Fibroblast of lung (primary cell): ENCODE measurements around the gene AKR1A1. TPM values are rescaled to one million over a fixed set of nuclear protein-coding genes. Genes with fewer than 3 reads are reported as not detected.
A peak's percentile ranks its signal among the peaks of the same experiment; 100 is the strongest.

Experiments used
- DNase-seq, 2 donors: peaks; one replicate each; pipeline versions ENCODE4 v3.0.0 to v3.0.0-alpha.2; 2010; ENCODE audit warnings: low read depth in 2 of 2
- H2AFZ ChIP-seq: 2 replicates; pipeline ENCODE4 v1.5.1; 2012; ENCODE audit warnings: low read length, control low read depth, inconsistent platforms
- H3K27ac ChIP-seq: 2 replicates; pipeline ENCODE4 v1.5.1; 2011; ENCODE audit warnings: low read length, control low read depth; ENCODE audit not compliant: insufficient read depth
- H3K27me3 ChIP-seq: 2 replicates; pipeline ENCODE4 v1.5.1; 2011; ENCODE audit warnings: mild to moderate bottlenecking, low read length; ENCODE audit not compliant: control insufficient read depth, insufficient read depth
- H3K36me3 ChIP-seq: 2 replicates; pipeline ENCODE4 v1.5.1; 2011; ENCODE audit warnings: low read length; ENCODE audit not compliant: control insufficient read depth, insufficient read depth
- H3K4me1 ChIP-seq: 2 replicates; pipeline ENCODE4 v1.5.1; 2011; ENCODE audit warnings: low read length; ENCODE audit not compliant: control insufficient read depth, insufficient read depth; ENCODE audit errors: extremely low read depth
- H3K4me2 ChIP-seq: 2 replicates; pipeline ENCODE4 v1.5.1; 2011; ENCODE audit warnings: low read length, control low read depth; ENCODE audit not compliant: insufficient read depth; ENCODE audit errors: extremely low read depth
- H3K4me3 ChIP-seq, 4 experiments: fragments of 200-600 bp in 1 of 4; sonication (generic) in 1 of 4; replicated peaks in 1 of 4; 2 replicates each; pipeline ENCODE4 v1.5.1; 2011 to 2016; ENCODE audit warnings: low read length in 4 of 4, low read depth in 3 of 4, mild to moderate bottlenecking in 3 of 4, control low read depth in 2 of 4, inconsistent platforms in 1 of 4, mixed read lengths in 1 of 4; ENCODE audit not compliant: insufficient read depth in 1 of 4; ENCODE audit errors: control extremely low read depth in 1 of 4
- H3K79me2 ChIP-seq: 2 replicates; pipeline ENCODE4 v1.5.1; 2012; ENCODE audit warnings: mild to moderate bottlenecking, low read length, inconsistent platforms; ENCODE audit not compliant: control insufficient read depth, insufficient read depth
- H3K9ac ChIP-seq: 2 replicates; pipeline ENCODE4 v1.5.1; 2011; ENCODE audit warnings: mild to moderate bottlenecking, low read length, control low read depth; ENCODE audit not compliant: insufficient read depth
- H3K9me3 ChIP-seq: 2 replicates; pipeline ENCODE4 v1.5.1; 2012; ENCODE audit warnings: low read depth, low read length; ENCODE audit not compliant: control insufficient read depth, insufficient read depth
- H4K20me1 ChIP-seq: 2 replicates; pipeline ENCODE4 v1.5.1; 2011; ENCODE audit warnings: low read length; ENCODE audit not compliant: control insufficient read depth, insufficient read depth; ENCODE audit errors: extremely low read depth
- CTCF ChIP-seq, 2 donors: IDR thresholded peaks in 1 of 2; conservative IDR thresholded peaks in 1 of 2; 1 replicate in 1 of 2; 2 replicates in 1 of 2; pipeline ENCODE4 v1.5.1; 2011 to 2012; ENCODE audit warnings: low read length in 2 of 2, control low read depth in 1 of 2, inconsistent platforms in 1 of 2, low read depth in 1 of 2, mild to moderate bottlenecking in 1 of 2
- EZH2 ChIP-seq: IDR thresholded peaks from 2 replicates; pipeline ENCODE4 v1.5.1; 2012; ENCODE audit warnings: low read length, control low read depth, mild to moderate bottlenecking; ENCODE audit errors: missing control alignments
- polyA plus RNA-seq, 2 donors: library from polyadenylated mRNA; depleted of rRNA in 1 of 2; stranded (reverse) in 1 of 2; unstranded in 1 of 2; fragments of >200 nt; gene quantifications; 2 replicates each; pipeline ENCODE4 v1.2.1, GENCODE V29; 2011 to 2012; ENCODE audit warnings: missing spikeins in 1 of 2
- total RNA-seq: library from RNA; depleted of rRNA; stranded (reverse); fragments of >200 nt; gene quantifications from 2 replicates; pipeline ENCODE4 v1.2.1, GENCODE V29; 2014

Gene AKR1A1
- total and polyA plus RNA-seq, 2 donors (not counting 1 experiment from before 2014, with no cell fraction given), result 110 TPM

- Histone ChIP-seq H3K4me3 (no peak overlapping the region), H3K36me3 (peaks cover 3% of the 10 kb centered on the region), H3K4me2 (no peak overlapping the region), H3K27me3 (no peaks in the 10 kb centered on the region), H3K4me1 (no peaks in the 10 kb centered on the region), H3K9ac (no peak overlapping the region), H3K79me2 (no peaks in the 10 kb centered on the region), H3K27ac (no peak overlapping the region), H4K20me1 (no peaks in the 10 kb centered on the region), H3K9me3 (no peaks in the 10 kb centered on the region), H2AFZ (no peak overlapping the region)
- TF ChIP-seq EZH2 (no peak), CTCF (conservative IDR thresholded peaks at IDR 0.05 in 1 of 2, IDR thresholded peaks at IDR 0.05 in 1 of 2; ENCODE audit: low read depth in 1 of 2, low read length in 2 of 2) (no peak)
- no peak for DNase-seq
Measured at GRCh38 chr1:45507195-45507594, 43.4 kb upstream of the AKR1A1 start.

GRCh38 chr1:45507893-45508292, 42.7 kb upstream of the AKR1A1 start:
- H3K4me2 ChIP-seq, result no peak overlapping the region
- H3K4me3 ChIP-seq, result no peak overlapping the region
- H2AFZ ChIP-seq, result no peak overlapping the region
- no peaks in the 10 kb centered on the region for H3K9me3 ChIP-seq
- H4K20me1 ChIP-seq, result no peaks in the 10 kb centered on the region
- no peaks in the 10 kb centered on the region for H3K27me3 ChIP-seq
- no peak for TF ChIP-seq EZH2
- TF ChIP-seq CTCF (conservative IDR thresholded peaks at IDR 0.05 in 1 of 2, IDR thresholded peaks at IDR 0.05 in 1 of 2; ENCODE audit: low read depth in 1 of 2, low read length in 2 of 2), result no peak
- no peak for DNase-seq
- H3K9ac ChIP-seq, result no peak overlapping the region
- H3K79me2 ChIP-seq, result no peaks in the 10 kb centered on the region
- H3K27ac ChIP-seq, result no peak overlapping the region
- no peaks in the 10 kb centered on the region for H3K4me1 ChIP-seq
- peaks cover 3% of the 10 kb centered on the region for H3K36me3 ChIP-seq

GRCh38 chr1:45508295-45509151, 42.1 kb upstream of the AKR1A1 start:
- no peak overlapping the region for H3K27ac ChIP-seq

More at GRCh38 chr1:45508295-45509151, 42.1 kb upstream of the AKR1A1 start:
- Histone ChIP-seq H3K9ac (no peak overlapping the region), H4K20me1 (no peaks in the 10 kb centered on the region), H3K4me1 (no peaks in the 10 kb centered on the region), H3K79me2 (no peaks in the 10 kb centered on the region), H3K36me3 (peaks cover 3% of the 10 kb centered on the region), H3K4me2 (no peak overlapping the region), H2AFZ (no peak overlapping the region), H3K4me3 (no peak overlapping the region), H3K9me3 (no peaks in the 10 kb centered on the region), H3K27me3 (no peaks in the 10 kb centered on the region)
- DNase-seq, result peak in 1 of 2 donors; percentile 32
- peak in 1 of 2 donors; percentile 33 for TF ChIP-seq CTCF (conservative IDR thresholded peaks at IDR 0.05 in 1 of 2, IDR thresholded peaks at IDR 0.05 in 1 of 2; ENCODE audit: low read depth in 1 of 2, low read length in 2 of 2)
- no peak for TF ChIP-seq EZH2
